ENCODE results near the gene UGT2A1.

DNA sequence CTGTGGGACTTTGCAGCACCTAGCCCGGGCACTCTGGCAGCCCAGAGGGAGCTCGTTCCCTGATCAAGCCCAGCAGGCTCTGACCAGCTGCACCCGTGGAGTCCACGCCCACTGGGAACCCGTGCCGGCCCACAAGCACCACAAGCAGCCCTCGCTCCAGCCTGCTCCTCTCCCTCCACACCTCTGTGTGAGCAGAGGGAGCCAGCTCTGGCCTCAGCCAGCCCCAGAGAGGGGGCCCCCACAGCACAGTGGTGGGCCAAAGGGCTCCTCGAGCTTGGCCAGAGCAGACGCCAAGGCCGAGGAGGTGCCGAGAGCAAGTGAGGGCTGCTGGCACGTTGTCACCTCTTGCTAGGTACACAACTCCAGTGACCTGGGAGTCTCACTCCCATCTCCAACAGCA, 5.1 kb upstream of the UGT2A1 start:
- TF ChIP-seq EGR1 (IDR thresholded peaks at IDR 0.05; ENCODE audit: borderline replicate concordance, low read depth, low read length), result no peak
- TF ChIP-seq EZH2 (IDR thresholded peaks at IDR 0.05; ENCODE audit: low read depth, low read length, severe bottlenecking), result no peak
- TF ChIP-seq POLR2A (IDR thresholded peaks at IDR 0.05; ENCODE audit: control extremely low read depth in 1 of 2, low read depth in 2 of 2, low read length in 2 of 2), result no peak
- TF ChIP-seq EP300 (IDR thresholded peaks at IDR 0.05; ENCODE audit: borderline replicate concordance in 1 of 2, low read depth in 2 of 2, low read length in 2 of 2), result no peak
- TF ChIP-seq YY1 (IDR thresholded peaks at IDR 0.05; ENCODE audit: low read depth, low read length), result no peak
- TF ChIP-seq, protein P1, sequence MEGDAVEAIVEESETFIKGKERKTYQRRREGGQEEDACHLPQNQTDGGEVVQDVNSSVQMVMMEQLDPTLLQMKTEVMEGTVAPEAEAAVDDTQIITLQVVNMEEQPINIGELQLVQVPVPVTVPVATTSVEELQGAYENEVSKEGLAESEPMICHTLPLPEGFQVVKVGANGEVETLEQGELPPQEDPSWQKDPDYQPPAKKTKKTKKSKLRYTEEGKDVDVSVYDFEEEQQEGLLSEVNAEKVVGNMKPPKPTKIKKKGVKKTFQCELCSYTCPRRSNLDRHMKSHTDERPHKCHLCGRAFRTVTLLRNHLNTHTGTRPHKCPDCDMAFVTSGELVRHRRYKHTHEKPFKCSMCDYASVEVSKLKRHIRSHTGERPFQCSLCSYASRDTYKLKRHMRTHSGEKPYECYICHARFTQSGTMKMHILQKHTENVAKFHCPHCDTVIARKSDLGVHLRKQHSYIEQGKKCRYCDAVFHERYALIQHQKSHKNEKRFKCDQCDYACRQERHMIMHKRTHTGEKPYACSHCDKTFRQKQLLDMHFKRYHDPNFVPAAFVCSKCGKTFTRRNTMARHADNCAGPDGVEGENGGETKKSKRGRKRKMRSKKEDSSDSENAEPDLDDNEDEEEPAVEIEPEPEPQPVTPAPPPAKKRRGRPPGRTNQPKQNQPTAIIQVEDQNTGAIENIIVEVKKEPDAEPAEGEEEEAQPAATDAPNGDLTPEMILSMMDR (IDR thresholded peaks at IDR 0.05; ENCODE audit: control extremely low read depth in 1 of 3, insufficient read depth in 1 of 3, low read depth in 1 of 3, low read length in 3 of 3), result no peak
- no peak for TF ChIP-seq JUND (IDR thresholded peaks at IDR 0.05; ENCODE audit: low read length)
- no peak for TF ChIP-seq RFX5 (IDR thresholded peaks at IDR 0.05; ENCODE audit: borderline replicate concordance, low read depth, low read length)
- TF ChIP-seq SRF (IDR thresholded peaks at IDR 0.05; ENCODE audit: low read depth, low read length), result no peak
- no peak for TF ChIP-seq HDAC2 (IDR thresholded peaks at IDR 0.05; ENCODE audit: borderline replicate concordance in 1 of 2, low read depth in 2 of 2, low read length in 2 of 2)
- TF ChIP-seq SIN3A (conservative IDR thresholded peaks at IDR 0.05 in 1 of 2, IDR thresholded peaks at IDR 0.05 in 1 of 2; ENCODE audit: low read depth in 1 of 2, low read length in 2 of 2), result no peak
- no peak for TF ChIP-seq POLR2AphosphoS5 (IDR thresholded peaks at IDR 0.05; ENCODE audit: low read depth, low read length)
- TF ChIP-seq SUZ12 (IDR thresholded peaks at IDR 0.05; ENCODE audit: low read length), result no peak
- TF ChIP-seq SP1 (IDR thresholded peaks at IDR 0.05; ENCODE audit: low read depth, low read length), result no peak

Data from H1 (cell line).